Measurements from ENCODE around the gene KIF4A.

- TF ChIP-seq CTCF (IDR thresholded peaks at IDR 0.05; ENCODE audit: insufficient read depth, low read length) (peak; percentile 23), POLR2AphosphoS5 (IDR thresholded peaks at IDR 0.05; ENCODE audit: low read depth) (no peak), REST (IDR thresholded peaks at IDR 0.05; ENCODE audit: insufficient replicate concordance, low read depth) (no peak), SPI1 (IDR thresholded peaks at IDR 0.05; ENCODE audit: borderline replicate concordance, low read depth) (no peak), GABPA (IDR thresholded peaks at IDR 0.05; ENCODE audit: low read depth) (no peak)
Observed at GRCh38 chrX:70262952-70263567, 26.8 kb upstream of the KIF4A start.
